Trophoblast cell (in vitro differentiated cells and primary cell): ENCODE data around the gene AP5Z1.

Experiments
- DNase-seq, 2 donors: peaks; one replicate each; pipeline ENCODE4 v3.0.0-alpha.2; 2016
- H2AFZ ChIP-seq: 2 replicates; pipeline ENCODE4 v1.6.1; 2013; ENCODE audit warnings: low read length, moderate library complexity, mild to moderate bottlenecking; ENCODE audit not compliant: insufficient read depth, poor library complexity
- H2AK5ac ChIP-seq: 2 replicates; pipeline ENCODE4 v1.6.1; 2013; ENCODE audit warnings: mild to moderate bottlenecking, low read length
- H2BK120ac ChIP-seq: 2 replicates; pipeline ENCODE4 v1.6.1; 2013; ENCODE audit warnings: low read length, mild to moderate bottlenecking, moderate library complexity; ENCODE audit not compliant: insufficient read depth, poor library complexity
- H2BK12ac ChIP-seq: 2 replicates; pipeline ENCODE4 v1.6.1; 2013; ENCODE audit warnings: mild to moderate bottlenecking, low read length, moderate library complexity
- H2BK5ac ChIP-seq: 2 replicates; pipeline ENCODE4 v1.6.1; 2013; ENCODE audit warnings: low read length, low read depth, moderate library complexity, mild to moderate bottlenecking; ENCODE audit not compliant: poor library complexity
- H3K14ac ChIP-seq: 2 replicates; pipeline ENCODE4 v1.6.1; 2013; ENCODE audit warnings: mild to moderate bottlenecking, low read length
- H3K18ac ChIP-seq: 2 replicates; pipeline ENCODE4 v1.6.1; 2013; ENCODE audit warnings: mild to moderate bottlenecking, low read length
- H3K23ac ChIP-seq: 2 replicates; pipeline ENCODE4 v1.6.1; 2013; ENCODE audit warnings: low read length
- H3K27ac ChIP-seq: 2 replicates; pipeline ENCODE4 v1.5.1; 2013; ENCODE audit warnings: low read depth, mild to moderate bottlenecking, inconsistent platforms, low read length, moderate library complexity
- H3K27me3 ChIP-seq: 2 replicates; pipeline ENCODE4 v1.6.1; 2013; ENCODE audit warnings: inconsistent platforms, mild to moderate bottlenecking, low read length, moderate library complexity; ENCODE audit not compliant: insufficient read depth
- H3K36me3 ChIP-seq, 2 experiments: 1 replicate in 1 of 2; 2 replicates in 1 of 2; pipeline ENCODE4 v1.6.1; 2013; ENCODE audit warnings: low read length in 2 of 2, mild to moderate bottlenecking in 2 of 2, moderate library complexity in 1 of 2; ENCODE audit not compliant: insufficient read depth in 2 of 2, control insufficient read depth in 1 of 2
- H3K4ac ChIP-seq: 2 replicates; pipeline ENCODE4 v1.6.1; 2013; ENCODE audit warnings: low read depth, mild to moderate bottlenecking, low read length, moderate library complexity
- H3K4me1 ChIP-seq, 2 experiments: 1 replicate in 1 of 2; 2 replicates in 1 of 2; pipeline ENCODE4 v1.6.1; 2013; ENCODE audit warnings: low read length in 2 of 2, mild to moderate bottlenecking in 2 of 2, moderate library complexity in 1 of 2; ENCODE audit not compliant: insufficient read depth in 2 of 2, control insufficient read depth in 1 of 2
- H3K4me2 ChIP-seq: 2 replicates; pipeline ENCODE4 v1.6.1; 2013; ENCODE audit warnings: inconsistent platforms, mild to moderate bottlenecking, low read length, moderate library complexity
- H3K4me3 ChIP-seq: 2 replicates; pipeline ENCODE4 v1.5.1; 2013; ENCODE audit warnings: mild to moderate bottlenecking, low read depth, low read length, inconsistent platforms
- H3K79me1 ChIP-seq: one replicate; pipeline ENCODE4 v1.6.1; 2013; ENCODE audit warnings: low read length
- H3K79me2 ChIP-seq: 2 replicates; pipeline ENCODE4 v1.6.1; 2013; ENCODE audit warnings: low read length, mild to moderate bottlenecking; ENCODE audit not compliant: control insufficient read depth, insufficient read depth, poor library complexity
- H3K9ac ChIP-seq: 2 replicates; pipeline ENCODE4 v1.6.1; 2013; ENCODE audit warnings: mild to moderate bottlenecking, low read length
- H3K9me3 ChIP-seq: 2 replicates; pipeline ENCODE4 v1.6.1; 2013; ENCODE audit warnings: low read depth, mild to moderate bottlenecking, control low read depth, inconsistent platforms, low read length; ENCODE audit not compliant: insufficient read depth
- H4K12ac ChIP-seq: 2 replicates; pipeline ENCODE4 v1.6.1; 2013; ENCODE audit warnings: low read depth, mild to moderate bottlenecking, low read length, moderate library complexity
- H4K8ac ChIP-seq: 2 replicates; pipeline ENCODE4 v1.6.1; 2013; ENCODE audit warnings: low read depth, mild to moderate bottlenecking, low read length, moderate library complexity
- H4K91ac ChIP-seq: one replicate; pipeline ENCODE4 v1.6.1; 2013; ENCODE audit warnings: low read depth, mild to moderate bottlenecking, low read length, moderate library complexity
- WGBS: extraction: QIAGEN DNeasy Blood & Tissue Kit; methylation state at CpG from one replicate; pipeline ENCODE4 v1.1.7; 2013; ENCODE audit warnings: missing lambda C conversion rate; ENCODE audit not compliant: insufficient read length, insufficient coverage; ENCODE audit errors: extremely low coverage; 5-methylcytosine and 5-hydroxymethylcytosine counted together

AP5Z1 gene

GRCh38 chr7:4822677-4823076, 47.3 kb downstream of the AP5Z1 start:
- WGBS, result no CpG with 5 or more reads among the region's 9 CpGs

GRCh38 chr7:4823441-4824119, 48.2 kb downstream of the AP5Z1 start:
- H3K36me3 ChIP-seq, result no peaks in the 10 kb centered on the region
- no peak overlapping the region for H2BK5ac ChIP-seq
- no peak overlapping the region for H2BK12ac ChIP-seq
- H4K91ac ChIP-seq, result no peak overlapping the region
- no peak overlapping the region for H3K9ac ChIP-seq
- H3K27me3 ChIP-seq, result no peaks in the 10 kb centered on the region
- H3K4ac ChIP-seq, result no peak overlapping the region
- no peak overlapping the region for H3K27ac ChIP-seq
- no peak for DNase-seq
- H4K12ac ChIP-seq, result no peak overlapping the region
- H3K4me3 ChIP-seq, result no peak overlapping the region
- no peak overlapping the region for H4K8ac ChIP-seq
- no peak overlapping the region for H3K18ac ChIP-seq
- H3K14ac ChIP-seq, result no peak overlapping the region
- H3K23ac ChIP-seq, result no peak overlapping the region
- no peaks in the 10 kb centered on the region for H3K79me2 ChIP-seq
- H3K4me1 ChIP-seq, result no peaks in the 10 kb centered on the region
- H3K9me3 ChIP-seq, result peaks cover 3% of the 10 kb centered on the region
- H2BK120ac ChIP-seq, result no peak overlapping the region
- no peak overlapping the region for H3K4me2 ChIP-seq
- WGBS, result no CpG with 5 or more reads among the region's 14 CpGs
- H2AFZ ChIP-seq, result no peak overlapping the region
- no peaks in the 10 kb centered on the region for H3K79me1 ChIP-seq
- no peak overlapping the region for H2AK5ac ChIP-seq

More at GRCh38 chr7:4822677-4823076, 47.3 kb downstream of the AP5Z1 start:
- Histone ChIP-seq H4K12ac (no peak overlapping the region), H3K4ac (no peak overlapping the region), H2AFZ (no peak overlapping the region), H3K14ac (no peak overlapping the region), H3K36me3 (no peaks in the 10 kb centered on the region), H4K8ac (no peak overlapping the region), H3K4me3 (no peak overlapping the region), H3K9me3 (peaks cover 4% of the 10 kb centered on the region), H2AK5ac (no peak overlapping the region), H3K4me1 (no peaks in the 10 kb centered on the region), H4K91ac (no peak overlapping the region), H2BK5ac (no peak overlapping the region), H2BK120ac (no peak overlapping the region), H3K18ac (no peak overlapping the region), H3K79me1 (no peaks in the 10 kb centered on the region), H3K9ac (no peak overlapping the region), H3K79me2 (no peaks in the 10 kb centered on the region), H3K27me3 (no peaks in the 10 kb centered on the region), H3K4me2 (no peak overlapping the region), H2BK12ac (no peak overlapping the region), H3K23ac (no peak overlapping the region), H3K27ac (no peak overlapping the region)
- no peak for DNase-seq

GRCh38 chr7:4824120-4824775, 48.8 kb downstream of the AP5Z1 start:
- no peak overlapping the region for H3K4me3 ChIP-seq
- no peak overlapping the region for H2BK12ac ChIP-seq
- no peak overlapping the region for H2AFZ ChIP-seq
- no peaks in the 10 kb centered on the region for H3K27me3 ChIP-seq
- H3K9me3 ChIP-seq, result peaks cover 2% of the 10 kb centered on the region
- no peak overlapping the region for H3K9ac ChIP-seq
- no peak overlapping the region for H3K14ac ChIP-seq
- no peak overlapping the region for H2BK120ac ChIP-seq
- H3K79me1 ChIP-seq, result no peaks in the 10 kb centered on the region
- no peak for DNase-seq
- no peak overlapping the region for H3K27ac ChIP-seq
- no peak overlapping the region for H4K12ac ChIP-seq
- H3K79me2 ChIP-seq, result no peaks in the 10 kb centered on the region
- H3K18ac ChIP-seq, result no peak overlapping the region
- H4K8ac ChIP-seq, result no peak overlapping the region
- no CpG with 5 or more reads among the region's 20 CpGs for WGBS
- no peak overlapping the region for H4K91ac ChIP-seq
- no peak overlapping the region for H3K23ac ChIP-seq
- H3K4ac ChIP-seq, result no peak overlapping the region
- no peaks in the 10 kb centered on the region for H3K4me1 ChIP-seq
- H3K4me2 ChIP-seq, result no peak overlapping the region
- H2AK5ac ChIP-seq, result no peak overlapping the region
- H2BK5ac ChIP-seq, result no peak overlapping the region
- no peaks in the 10 kb centered on the region for H3K36me3 ChIP-seq

GRCh38 chr7:4825081-4825480, 49.7 kb downstream of the AP5Z1 start:
- H3K4me1 ChIP-seq, result no peaks in the 10 kb centered on the region
- H2AFZ ChIP-seq, result no peak overlapping the region
- H3K36me3 ChIP-seq, result no peaks in the 10 kb centered on the region
- no peaks in the 10 kb centered on the region for H3K79me2 ChIP-seq
- no CpG with 5 or more reads among the region's 15 CpGs for WGBS
- no peak overlapping the region for H2AK5ac ChIP-seq
- H4K12ac ChIP-seq, result no peak overlapping the region
- H2BK12ac ChIP-seq, result no peak overlapping the region
- peaks cover 5% of the 10 kb centered on the region for H3K9me3 ChIP-seq
- H3K4ac ChIP-seq, result no peak overlapping the region
- H3K4me3 ChIP-seq, result no peak overlapping the region
- no peaks in the 10 kb centered on the region for H3K27me3 ChIP-seq
- no peak overlapping the region for H2BK120ac ChIP-seq
- no peak overlapping the region for H3K4me2 ChIP-seq
- H2BK5ac ChIP-seq, result no peak overlapping the region
- H4K91ac ChIP-seq, result no peak overlapping the region
- H3K14ac ChIP-seq, result no peak overlapping the region
- no peak overlapping the region for H3K18ac ChIP-seq
- H3K27ac ChIP-seq, result no peak overlapping the region
- no peaks in the 10 kb centered on the region for H3K79me1 ChIP-seq
- H4K8ac ChIP-seq, result no peak overlapping the region
- no peak overlapping the region for H3K9ac ChIP-seq
- H3K23ac ChIP-seq, result no peak overlapping the region
- DNase-seq, result no peak
